Measurements from ENCODE around the gene SLC2A8. TPM values are rescaled to one million over a fixed set of nuclear protein-coding genes. Genes with fewer than 3 reads are reported as not detected.

SLC2A8 gene
- total RNA-seq, 1 experiment from 2014 or later = 16.8 TPM

DNA sequence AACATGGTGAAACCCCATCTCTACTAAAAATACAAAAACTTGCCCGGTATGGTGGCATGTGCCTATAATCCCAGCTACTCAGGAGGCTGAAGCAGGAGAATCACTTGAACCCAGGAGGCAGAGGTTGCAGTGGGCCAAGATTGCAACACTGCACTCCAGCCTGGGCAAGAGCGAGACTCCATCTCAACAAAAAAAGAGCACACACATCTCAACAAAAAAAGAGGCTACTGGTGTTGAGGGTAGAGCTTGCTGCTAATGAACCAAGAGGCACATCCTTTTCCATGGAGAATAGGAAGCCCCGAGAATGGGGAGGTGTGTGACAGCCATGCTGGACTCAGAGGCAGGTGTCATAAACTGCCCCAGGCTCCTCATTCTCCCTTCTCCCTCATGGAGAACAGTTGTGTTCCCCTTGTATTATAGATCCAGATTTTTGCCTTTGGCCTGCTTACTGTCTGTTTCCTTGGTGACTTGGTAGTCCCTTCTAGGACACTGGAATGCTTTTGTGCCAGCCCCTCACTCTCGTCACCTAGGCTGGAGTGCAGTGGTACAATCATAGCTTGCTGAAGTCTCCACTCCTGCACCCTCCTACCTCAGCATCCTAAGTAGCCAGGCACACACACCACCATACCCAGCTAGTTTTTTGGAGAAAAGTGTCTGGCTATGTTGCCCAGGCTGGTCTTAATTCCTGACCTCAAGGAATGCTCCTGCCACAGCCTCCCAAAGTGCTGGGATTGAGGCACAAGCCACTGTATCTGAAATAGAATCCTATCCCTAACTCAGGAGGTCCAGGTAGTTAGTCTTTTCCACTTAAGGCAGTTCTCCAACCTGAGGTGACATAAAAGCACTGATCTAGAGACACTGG is 49.1 kb downstream of the SLC2A8 start (continued):
- TF ChIP-seq YY1 (IDR thresholded peaks at IDR 0.05; ENCODE audit: extremely low read depth, insufficient replicate concordance, low read depth, low read length) = no peak

DNA sequence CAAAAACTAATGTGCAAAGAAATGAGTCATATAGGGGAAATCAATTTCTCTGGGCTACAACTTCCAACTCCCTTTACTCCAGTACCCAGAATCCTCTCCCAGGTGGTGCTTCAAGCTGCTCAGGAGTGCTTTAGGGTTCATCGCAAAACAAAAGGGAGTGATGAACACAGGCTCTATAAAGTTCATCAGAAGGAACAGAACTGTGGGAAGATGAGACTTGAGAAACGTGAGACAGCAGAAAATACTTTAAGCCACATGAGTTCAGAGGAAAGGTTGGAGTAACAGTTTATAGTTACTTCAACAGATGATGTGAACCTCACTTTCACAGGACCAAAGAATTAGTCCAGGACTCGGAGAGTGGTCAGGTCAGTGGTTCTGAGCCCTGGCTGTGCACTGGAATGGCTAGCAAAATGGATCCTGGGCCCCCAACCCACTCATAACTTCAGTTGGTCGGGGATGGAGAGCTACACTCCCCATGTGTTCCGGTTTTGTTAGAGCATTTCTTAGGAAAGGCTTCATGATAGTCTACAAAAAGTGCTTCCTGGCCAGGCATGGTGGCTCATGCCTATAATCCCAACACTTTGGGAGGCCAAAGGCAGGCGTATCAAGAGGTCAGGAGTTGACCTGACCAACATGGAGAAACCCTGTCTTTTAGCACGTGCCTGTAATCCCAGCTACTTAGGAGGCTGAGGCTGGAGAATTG is 49.9 kb downstream of the SLC2A8 start:
- H3K9me3 ChIP-seq (ENCODE audit: control insufficient read depth in 1 of 2, insufficient read depth in 1 of 2, low read depth in 1 of 2, low read length in 2 of 2) = no peaks in the 10 kb centered on the region
- H3K27ac ChIP-seq (ENCODE audit: low read depth, low read length) = peak overlapping the region; percentile 97; the same call in 1 of the 2 replicates
- H3K4me2 ChIP-seq (ENCODE audit: low read length) = no peak overlapping the region
- H3K36me3 ChIP-seq (ENCODE audit: control insufficient read depth in 1 of 2, insufficient read depth in 2 of 2, low read length in 2 of 2) = peaks cover 31 to 66% of the 10 kb centered on the region in 2 experiments
- ChIA-PET CTCF (no interaction called here), RAD21 (ENCODE audit: low non-redundant PET in 1 of 2, low total read pairs in 2 of 2, uncharacterized antibody in 2 of 2, unreplicated experiment in 2 of 2) (no interaction called here), POLR2A (interaction anchor here (1.5 kb wide), 1 partner anchor 223 kb away, joined by 3 read pairs; no protein-coding TSS in a partner anchor)
- H4K20me1 ChIP-seq (ENCODE audit: insufficient read depth) = peaks cover 38% of the 10 kb centered on the region
- ATAC-seq = peak; percentile 16
- peaks cover 8 to 50% of the 10 kb centered on the region in 2 experiments for H3K4me1 ChIP-seq (ENCODE audit: control insufficient read depth in 1 of 2, insufficient read depth in 2 of 2, low read length in 2 of 2)
- H3K79me2 ChIP-seq (ENCODE audit: insufficient read depth, low read length) = peaks cover 34% of the 10 kb centered on the region
- no peaks in the 10 kb centered on the region for H3K27me3 ChIP-seq (ENCODE audit: insufficient read depth, low read length)
- H3K9me2 ChIP-seq (ENCODE audit: insufficient read depth) = no peaks in the 10 kb centered on the region
- H3K9ac ChIP-seq (ENCODE audit: low read length) = no peak overlapping the region
- intact Hi-C loops (cut with micrococcal nuclease) = no loop called here
- H3K4me3 ChIP-seq (replicated peaks in 1 of 2; ENCODE audit: low read depth in 1 of 2, low read length in 2 of 2) = no peak overlapping the region
- BruUV-seq (replicated peaks) = no TSS peak
- H2AFZ ChIP-seq (ENCODE audit: low read depth, low read length, poor library complexity, severe bottlenecking) = no peak overlapping the region
- DNase-seq (ENCODE audit: low read depth, low spot score) = no peak
- TF ChIP-seq, protein P1, sequence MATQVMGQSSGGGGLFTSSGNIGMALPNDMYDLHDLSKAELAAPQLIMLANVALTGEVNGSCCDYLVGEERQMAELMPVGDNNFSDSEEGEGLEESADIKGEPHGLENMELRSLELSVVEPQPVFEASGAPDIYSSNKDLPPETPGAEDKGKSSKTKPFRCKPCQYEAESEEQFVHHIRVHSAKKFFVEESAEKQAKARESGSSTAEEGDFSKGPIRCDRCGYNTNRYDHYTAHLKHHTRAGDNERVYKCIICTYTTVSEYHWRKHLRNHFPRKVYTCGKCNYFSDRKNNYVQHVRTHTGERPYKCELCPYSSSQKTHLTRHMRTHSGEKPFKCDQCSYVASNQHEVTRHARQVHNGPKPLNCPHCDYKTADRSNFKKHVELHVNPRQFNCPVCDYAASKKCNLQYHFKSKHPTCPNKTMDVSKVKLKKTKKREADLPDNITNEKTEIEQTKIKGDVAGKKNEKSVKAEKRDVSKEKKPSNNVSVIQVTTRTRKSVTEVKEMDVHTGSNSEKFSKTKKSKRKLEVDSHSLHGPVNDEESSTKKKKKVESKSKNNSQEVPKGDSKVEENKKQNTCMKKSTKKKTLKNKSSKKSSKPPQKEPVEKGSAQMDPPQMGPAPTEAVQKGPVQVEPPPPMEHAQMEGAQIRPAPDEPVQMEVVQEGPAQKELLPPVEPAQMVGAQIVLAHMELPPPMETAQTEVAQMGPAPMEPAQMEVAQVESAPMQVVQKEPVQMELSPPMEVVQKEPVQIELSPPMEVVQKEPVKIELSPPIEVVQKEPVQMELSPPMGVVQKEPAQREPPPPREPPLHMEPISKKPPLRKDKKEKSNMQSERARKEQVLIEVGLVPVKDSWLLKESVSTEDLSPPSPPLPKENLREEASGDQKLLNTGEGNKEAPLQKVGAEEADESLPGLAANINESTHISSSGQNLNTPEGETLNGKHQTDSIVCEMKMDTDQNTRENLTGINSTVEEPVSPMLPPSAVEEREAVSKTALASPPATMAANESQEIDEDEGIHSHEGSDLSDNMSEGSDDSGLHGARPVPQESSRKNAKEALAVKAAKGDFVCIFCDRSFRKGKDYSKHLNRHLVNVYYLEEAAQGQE (IDR thresholded peaks at IDR 0.05; ENCODE audit: low read depth) = no peak
- TF ChIP-seq POLR2AphosphoS5 (IDR thresholded peaks at IDR 0.05; ENCODE audit: low read depth, low read length) (no peak; the same call in 1 of the 2 replicates), ZBTB33 (IDR thresholded peaks at IDR 0.05; ENCODE audit: extremely low read depth, insufficient replicate concordance, low read length) (no peak), CTCF (IDR thresholded peaks at IDR 0.05 in 2 of 3, conservative IDR thresholded peaks at IDR 0.05 in 1 of 3; ENCODE audit: borderline replicate concordance in 1 of 3, insufficient read depth in 1 of 3, low read depth in 2 of 3, low read length in 2 of 3) (no peak), SP1 (IDR thresholded peaks at IDR 0.05; ENCODE audit: low read depth) (no peak), ELF1 (IDR thresholded peaks at IDR 0.05; ENCODE audit: borderline replicate concordance, low read depth) (no peak), ZNF274 (IDR thresholded peaks at IDR 0.05; ENCODE audit: low read depth, low read length) (no peak), EGR1 (IDR thresholded peaks at IDR 0.05; ENCODE audit: low read depth) (no peak), MAX (IDR thresholded peaks at IDR 0.05) (no peak), ZFX (IDR thresholded peaks at IDR 0.05) (no peak), SRF (IDR thresholded peaks at IDR 0.05; ENCODE audit: low read depth) (no peak), EZH2phosphoT487 (IDR thresholded peaks at IDR 0.05; ENCODE audit: borderline replicate concordance) (no peak)
- TF ChIP-seq, protein P2, sequence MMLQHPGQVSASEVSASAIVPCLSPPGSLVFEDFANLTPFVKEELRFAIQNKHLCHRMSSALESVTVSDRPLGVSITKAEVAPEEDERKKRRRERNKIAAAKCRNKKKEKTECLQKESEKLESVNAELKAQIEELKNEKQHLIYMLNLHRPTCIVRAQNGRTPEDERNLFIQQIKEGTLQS (IDR thresholded peaks at IDR 0.05) = no peak
